Trophoblast cell (in vitro differentiated cells and primary cell): ENCODE results near the gene SEL1L2.

ENCODE experiments used
- DNase-seq, 2 donors: peaks; one replicate each; pipeline ENCODE4 v3.0.0-alpha.2; 2016
- H2AFZ ChIP-seq: 2 replicates; pipeline ENCODE4 v1.6.1; 2013; ENCODE audit warnings: low read length, moderate library complexity, mild to moderate bottlenecking; ENCODE audit not compliant: insufficient read depth, poor library complexity
- H2AK5ac ChIP-seq: 2 replicates; pipeline ENCODE4 v1.6.1; 2013; ENCODE audit warnings: mild to moderate bottlenecking, low read length
- H2BK120ac ChIP-seq: 2 replicates; pipeline ENCODE4 v1.6.1; 2013; ENCODE audit warnings: low read length, mild to moderate bottlenecking, moderate library complexity; ENCODE audit not compliant: insufficient read depth, poor library complexity
- H2BK12ac ChIP-seq: 2 replicates; pipeline ENCODE4 v1.6.1; 2013; ENCODE audit warnings: mild to moderate bottlenecking, low read length, moderate library complexity
- H2BK5ac ChIP-seq: 2 replicates; pipeline ENCODE4 v1.6.1; 2013; ENCODE audit warnings: low read length, low read depth, moderate library complexity, mild to moderate bottlenecking; ENCODE audit not compliant: poor library complexity
- H3K14ac ChIP-seq: 2 replicates; pipeline ENCODE4 v1.6.1; 2013; ENCODE audit warnings: mild to moderate bottlenecking, low read length
- H3K18ac ChIP-seq: 2 replicates; pipeline ENCODE4 v1.6.1; 2013; ENCODE audit warnings: mild to moderate bottlenecking, low read length
- H3K23ac ChIP-seq: 2 replicates; pipeline ENCODE4 v1.6.1; 2013; ENCODE audit warnings: low read length
- H3K27ac ChIP-seq: 2 replicates; pipeline ENCODE4 v1.5.1; 2013; ENCODE audit warnings: low read depth, mild to moderate bottlenecking, inconsistent platforms, low read length, moderate library complexity
- H3K27me3 ChIP-seq: 2 replicates; pipeline ENCODE4 v1.6.1; 2013; ENCODE audit warnings: inconsistent platforms, mild to moderate bottlenecking, low read length, moderate library complexity; ENCODE audit not compliant: insufficient read depth
- H3K36me3 ChIP-seq, 2 experiments: 1 replicate in 1 of 2; 2 replicates in 1 of 2; pipeline ENCODE4 v1.6.1; 2013; ENCODE audit warnings: low read length in 2 of 2, mild to moderate bottlenecking in 2 of 2, moderate library complexity in 1 of 2; ENCODE audit not compliant: insufficient read depth in 2 of 2, control insufficient read depth in 1 of 2
- H3K4ac ChIP-seq: 2 replicates; pipeline ENCODE4 v1.6.1; 2013; ENCODE audit warnings: low read depth, mild to moderate bottlenecking, low read length, moderate library complexity
- H3K4me1 ChIP-seq, 2 experiments: 1 replicate in 1 of 2; 2 replicates in 1 of 2; pipeline ENCODE4 v1.6.1; 2013; ENCODE audit warnings: low read length in 2 of 2, mild to moderate bottlenecking in 2 of 2, moderate library complexity in 1 of 2; ENCODE audit not compliant: insufficient read depth in 2 of 2, control insufficient read depth in 1 of 2
- H3K4me2 ChIP-seq: 2 replicates; pipeline ENCODE4 v1.6.1; 2013; ENCODE audit warnings: inconsistent platforms, mild to moderate bottlenecking, low read length, moderate library complexity
- H3K4me3 ChIP-seq: 2 replicates; pipeline ENCODE4 v1.5.1; 2013; ENCODE audit warnings: mild to moderate bottlenecking, low read depth, low read length, inconsistent platforms
- H3K79me1 ChIP-seq: one replicate; pipeline ENCODE4 v1.6.1; 2013; ENCODE audit warnings: low read length
- H3K79me2 ChIP-seq: 2 replicates; pipeline ENCODE4 v1.6.1; 2013; ENCODE audit warnings: low read length, mild to moderate bottlenecking; ENCODE audit not compliant: control insufficient read depth, insufficient read depth, poor library complexity
- H3K9ac ChIP-seq: 2 replicates; pipeline ENCODE4 v1.6.1; 2013; ENCODE audit warnings: mild to moderate bottlenecking, low read length
- H3K9me3 ChIP-seq: 2 replicates; pipeline ENCODE4 v1.6.1; 2013; ENCODE audit warnings: low read depth, mild to moderate bottlenecking, control low read depth, inconsistent platforms, low read length; ENCODE audit not compliant: insufficient read depth
- H4K12ac ChIP-seq: 2 replicates; pipeline ENCODE4 v1.6.1; 2013; ENCODE audit warnings: low read depth, mild to moderate bottlenecking, low read length, moderate library complexity
- H4K8ac ChIP-seq: 2 replicates; pipeline ENCODE4 v1.6.1; 2013; ENCODE audit warnings: low read depth, mild to moderate bottlenecking, low read length, moderate library complexity
- H4K91ac ChIP-seq: one replicate; pipeline ENCODE4 v1.6.1; 2013; ENCODE audit warnings: low read depth, mild to moderate bottlenecking, low read length, moderate library complexity
- WGBS: extraction: QIAGEN DNeasy Blood & Tissue Kit; methylation state at CpG from one replicate; pipeline ENCODE4 v1.1.7; 2013; ENCODE audit warnings: missing lambda C conversion rate; ENCODE audit not compliant: insufficient read length, insufficient coverage; ENCODE audit errors: extremely low coverage; 5-methylcytosine and 5-hydroxymethylcytosine counted together

The SEL1L2 gene

GRCh38 chr20:13855613-13856012 lies 134.8 kb downstream of the SEL1L2 start:
- no peak overlapping the region for H3K18ac ChIP-seq
- WGBS, result no CpG with 5 or more reads among the region's 4 CpGs
- H3K23ac ChIP-seq, result no peak overlapping the region

GRCh38 chr20:13852306-13852705 lies 138.1 kb downstream of the SEL1L2 start:
- Histone ChIP-seq H3K14ac (no peak overlapping the region), H3K18ac (no peak overlapping the region), H3K23ac (no peak overlapping the region), H3K27ac (no peak overlapping the region), H2BK5ac (no peak overlapping the region), H3K36me3 (no peaks in the 10 kb centered on the region), H2AFZ (no peak overlapping the region), H3K4me2 (no peak overlapping the region), H3K4me1 (no peaks in the 10 kb centered on the region), H3K9ac (no peak overlapping the region), H3K4ac (no peak overlapping the region), H4K91ac (no peak overlapping the region), H2AK5ac (no peak overlapping the region), H3K9me3 (no peaks in the 10 kb centered on the region), H2BK120ac (no peak overlapping the region), H3K79me2 (no peaks in the 10 kb centered on the region), H4K8ac (no peak overlapping the region), H3K27me3 (no peaks in the 10 kb centered on the region), H3K4me3 (no peak overlapping the region), H4K12ac (no peak overlapping the region), H3K79me1 (no peaks in the 10 kb centered on the region), H2BK12ac (no peak overlapping the region)
- WGBS, result no CpG with 5 or more reads among the region's 1 CpG
- DNase-seq, result no peak

More at GRCh38 chr20:13855613-13856012, 134.8 kb downstream of the SEL1L2 start:
- H2BK5ac ChIP-seq, result no peak overlapping the region
- no peaks in the 10 kb centered on the region for H3K9me3 ChIP-seq
- H3K27me3 ChIP-seq, result no peaks in the 10 kb centered on the region
- H4K12ac ChIP-seq, result no peak overlapping the region
- no peak overlapping the region for H3K4me3 ChIP-seq
- H4K8ac ChIP-seq, result no peak overlapping the region
- H2AK5ac ChIP-seq, result no peak overlapping the region
- no peak overlapping the region for H4K91ac ChIP-seq
- H3K4me1 ChIP-seq, result no peaks in the 10 kb centered on the region
- no peak overlapping the region for H2AFZ ChIP-seq
- no peaks in the 10 kb centered on the region for H3K36me3 ChIP-seq
- H3K14ac ChIP-seq, result no peak overlapping the region
- H3K79me1 ChIP-seq, result no peaks in the 10 kb centered on the region
- no peak overlapping the region for H2BK12ac ChIP-seq
- H3K9ac ChIP-seq, result no peak overlapping the region
- H2BK120ac ChIP-seq, result no peak overlapping the region
- H3K79me2 ChIP-seq, result no peaks in the 10 kb centered on the region
- no peak overlapping the region for H3K27ac ChIP-seq
- DNase-seq, result no peak
- H3K4me2 ChIP-seq, result no peak overlapping the region
- no peak overlapping the region for H3K4ac ChIP-seq

GRCh38 chr20:13851279-13851678 lies 139.1 kb downstream of the SEL1L2 start:
- no peak overlapping the region for H3K4ac ChIP-seq
- H3K23ac ChIP-seq, result no peak overlapping the region
- no peak overlapping the region for H3K4me3 ChIP-seq
- H2BK5ac ChIP-seq, result no peak overlapping the region
- H4K91ac ChIP-seq, result no peak overlapping the region
- WGBS, result no CpG with 5 or more reads among the region's 2 CpGs
- no peak for DNase-seq
- H3K27ac ChIP-seq, result no peak overlapping the region
- no peak overlapping the region for H2AFZ ChIP-seq
- H2AK5ac ChIP-seq, result no peak overlapping the region
- H3K27me3 ChIP-seq, result no peaks in the 10 kb centered on the region
- H3K14ac ChIP-seq, result no peak overlapping the region
- no peaks in the 10 kb centered on the region for H3K4me1 ChIP-seq
- H3K36me3 ChIP-seq, result no peaks in the 10 kb centered on the region
- no peaks in the 10 kb centered on the region for H3K79me1 ChIP-seq
- no peak overlapping the region for H2BK120ac ChIP-seq
- H2BK12ac ChIP-seq, result no peak overlapping the region
- H3K9me3 ChIP-seq, result no peaks in the 10 kb centered on the region
- H3K18ac ChIP-seq, result no peak overlapping the region
- H3K9ac ChIP-seq, result no peak overlapping the region
- no peak overlapping the region for H3K4me2 ChIP-seq
- no peak overlapping the region for H4K12ac ChIP-seq
- H4K8ac ChIP-seq, result no peak overlapping the region
- no peaks in the 10 kb centered on the region for H3K79me2 ChIP-seq

- H3K23ac ChIP-seq, result no peak overlapping the region
- H3K14ac ChIP-seq, result no peak overlapping the region
- H3K4ac ChIP-seq, result no peak overlapping the region
- H3K4me1 ChIP-seq, result peaks cover 0 to 2% of the 10 kb centered on the region in 2 experiments
- H3K9ac ChIP-seq, result no peak overlapping the region
- H4K91ac ChIP-seq, result no peak overlapping the region
- H2BK120ac ChIP-seq, result no peak overlapping the region
- H2AFZ ChIP-seq, result no peak overlapping the region
- no peaks in the 10 kb centered on the region for H3K27me3 ChIP-seq
- no peak overlapping the region for H3K18ac ChIP-seq
- no peak overlapping the region for H2BK5ac ChIP-seq
- no peak overlapping the region for H4K12ac ChIP-seq
- no peak overlapping the region for H2BK12ac ChIP-seq
- H3K36me3 ChIP-seq, result no peaks in the 10 kb centered on the region
- no peak overlapping the region for H2AK5ac ChIP-seq
- no peaks in the 10 kb centered on the region for H3K79me2 ChIP-seq
- peak overlapping the region; percentile 51 for H3K4me3 ChIP-seq
- no peak overlapping the region for H3K4me2 ChIP-seq
- no peaks in the 10 kb centered on the region for H3K9me3 ChIP-seq
- WGBS, result no CpG with 5 or more reads among the region's 4 CpGs
- no peak overlapping the region for H3K27ac ChIP-seq
- no peak for DNase-seq
- H4K8ac ChIP-seq, result no peak overlapping the region
- H3K79me1 ChIP-seq, result no peaks in the 10 kb centered on the region
Measured at GRCh38 chr20:13844296-13844695, 146.1 kb downstream of the SEL1L2 start.
